ENCODE data around the gene DNTT. TPM values are rescaled to one million over a fixed set of nuclear protein-coding genes. Genes with fewer than 3 reads are reported as not detected.

The DNTT gene
- total and polyA plus RNA-seq, 2 experiments from 2014 or later = not detected

DNA sequence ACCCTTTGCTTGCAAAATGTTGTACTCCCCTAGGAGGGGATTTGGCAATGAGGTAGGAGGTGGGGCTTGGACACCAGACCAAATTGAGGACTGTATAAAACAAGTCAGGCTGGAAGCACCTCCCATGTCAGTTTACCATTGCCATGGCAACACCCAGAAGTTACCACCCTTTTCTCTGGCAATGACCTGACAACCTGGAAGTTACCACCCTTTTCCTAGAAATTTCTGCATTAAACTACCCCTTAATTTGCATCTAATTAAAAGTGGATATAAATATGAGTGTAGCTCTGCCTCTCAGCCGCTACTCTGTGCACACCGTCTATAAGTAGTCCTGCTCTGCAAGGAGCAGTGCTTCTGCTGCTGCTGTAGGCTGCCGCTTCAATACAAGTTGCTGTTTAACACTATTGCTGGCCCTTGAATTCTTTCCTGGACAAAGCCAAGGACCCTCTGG, 25.0 kb upstream of the DNTT start:
- H4K20me1 ChIP-seq (ENCODE audit: insufficient read depth) = no peaks in the 10 kb centered on the region

DNA sequence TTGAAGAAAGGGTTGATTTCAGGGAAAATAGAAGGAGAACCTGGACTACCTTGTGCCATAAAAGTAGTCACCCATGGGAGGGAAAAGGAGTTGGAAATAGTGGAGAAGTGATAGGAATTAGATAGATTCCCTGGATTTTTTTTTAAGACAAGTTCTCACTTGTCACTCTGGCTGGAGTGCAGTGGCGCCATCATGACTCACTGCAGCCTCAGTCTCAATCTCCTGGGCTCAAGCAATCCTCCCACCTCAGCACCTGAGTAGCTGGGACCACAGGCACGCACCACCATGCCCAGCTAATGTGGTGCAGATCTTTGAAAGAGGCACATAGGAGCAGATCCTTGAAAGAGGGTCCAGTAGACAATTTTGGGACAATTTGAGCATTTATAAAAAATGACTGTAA, 23.4 kb upstream of the DNTT start:
- Histone ChIP-seq H3K9me2 (ENCODE audit: insufficient read depth) (no peaks in the 10 kb centered on the region), H3K9ac (no peak overlapping the region), H3K4me1 (ENCODE audit: insufficient read depth) (no peaks in the 10 kb centered on the region), H3K27me3 (replicated peaks; ENCODE audit: insufficient read depth) (no peaks in the 10 kb centered on the region), H2AFZ (no peak overlapping the region), H3K9me3 (ENCODE audit: low read depth) (no peaks in the 10 kb centered on the region), H4K20me1 (ENCODE audit: insufficient read depth) (no peaks in the 10 kb centered on the region), H3K4me3 (no peak overlapping the region), H3K4me2 (ENCODE audit: unreplicated experiment) (no peak overlapping the region), H3F3A (ENCODE audit: insufficient read depth) (no peaks in the 10 kb centered on the region), H3K36me3 (ENCODE audit: low read depth) (no peaks in the 10 kb centered on the region), H3K79me2 (ENCODE audit: insufficient read depth) (no peaks in the 10 kb centered on the region), H3K27ac (no peak overlapping the region)
- WGBS, 2 experiments (ENCODE audit: low coverage in 1 of 2, low lambda C conversion rate in 2 of 2, missing lambda C conversion rate in 2 of 2) = 37% methylated on average over 2 of the region's 2 CpGs
- in situ Hi-C loops (cut with MboI) = loop anchor here (25.0 kb wide), 1 partner anchor 269 kb away; no protein-coding TSS in a partner anchor
- no peak for DNase-seq
- TF ChIP-seq EZH2 (IDR thresholded peaks at IDR 0.05; ENCODE audit: insufficient read depth, poor library complexity, severe bottlenecking) = no peak
- no peak for TF ChIP-seq EZH2phosphoT487 (IDR thresholded peaks at IDR 0.05; ENCODE audit: insufficient read depth, low read depth)

More for the DNA sequence above, 25.0 kb upstream of the DNTT start:
- Histone ChIP-seq H3K79me2 (ENCODE audit: insufficient read depth) (no peaks in the 10 kb centered on the region), H2AFZ (no peak overlapping the region), H3K4me1 (ENCODE audit: insufficient read depth) (no peaks in the 10 kb centered on the region), H3K9me3 (ENCODE audit: low read depth) (no peaks in the 10 kb centered on the region), H3K27ac (no peak overlapping the region), H3K9ac (no peak overlapping the region), H3K36me3 (ENCODE audit: low read depth) (no peaks in the 10 kb centered on the region), H3K27me3 (replicated peaks; ENCODE audit: insufficient read depth) (no peaks in the 10 kb centered on the region), H3K9me2 (ENCODE audit: insufficient read depth) (no peaks in the 10 kb centered on the region), H3K4me2 (ENCODE audit: unreplicated experiment) (no peak overlapping the region), H3F3A (ENCODE audit: insufficient read depth) (no peaks in the 10 kb centered on the region), H3K4me3 (no peak overlapping the region)
- in situ Hi-C loops (cut with MboI) = loop anchor here (25.0 kb wide), 1 partner anchor 267 kb away; no protein-coding TSS in a partner anchor
- DNase-seq = no peak
- WGBS, 2 experiments (ENCODE audit: low coverage in 1 of 2, low lambda C conversion rate in 2 of 2, missing lambda C conversion rate in 2 of 2) = 61% methylated on average over 3 of the region's 3 CpGs
- no peak for TF ChIP-seq EZH2 (IDR thresholded peaks at IDR 0.05; ENCODE audit: insufficient read depth, poor library complexity, severe bottlenecking)
- TF ChIP-seq EZH2phosphoT487 (IDR thresholded peaks at IDR 0.05; ENCODE audit: insufficient read depth, low read depth) = no peak

DNA sequence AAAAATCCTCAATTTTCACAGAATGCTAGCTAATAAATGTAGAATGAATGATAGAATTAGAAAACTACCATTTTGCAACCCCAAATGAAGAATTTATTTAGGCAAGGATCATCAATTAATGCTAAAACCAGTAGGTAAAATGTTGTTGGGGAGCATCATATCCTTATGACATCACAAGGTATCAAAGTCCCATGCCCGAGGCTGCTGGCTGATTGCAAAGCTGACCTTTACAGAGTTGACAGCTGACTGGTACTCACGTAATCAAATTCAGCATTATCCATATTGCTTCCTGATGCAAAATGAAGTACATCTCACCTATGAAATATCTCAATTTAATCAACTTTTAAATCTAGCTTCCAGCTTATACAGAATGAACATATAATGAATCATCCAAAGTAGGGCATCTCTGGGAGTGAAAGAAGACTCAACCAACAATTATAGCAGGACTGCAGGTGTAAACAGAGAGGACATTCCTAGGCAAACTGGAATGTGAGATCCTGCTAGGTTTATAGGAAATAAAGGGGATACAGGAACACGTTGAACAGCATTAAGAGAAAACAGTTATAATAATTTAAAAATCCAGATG, 22.7 kb upstream of the DNTT start:
- Histone ChIP-seq H3K9me3 (ENCODE audit: low read depth) (no peaks in the 10 kb centered on the region), H3K36me3 (ENCODE audit: low read depth) (no peaks in the 10 kb centered on the region), H3K4me2 (ENCODE audit: unreplicated experiment) (no peak overlapping the region), H3K9ac (no peak overlapping the region), H3K4me3 (no peak overlapping the region), H3K27me3 (replicated peaks; ENCODE audit: insufficient read depth) (no peaks in the 10 kb centered on the region), H3K79me2 (ENCODE audit: insufficient read depth) (no peaks in the 10 kb centered on the region), H2AFZ (no peak overlapping the region), H3F3A (ENCODE audit: insufficient read depth) (no peaks in the 10 kb centered on the region), H3K9me2 (ENCODE audit: insufficient read depth) (no peaks in the 10 kb centered on the region), H4K20me1 (ENCODE audit: insufficient read depth) (no peaks in the 10 kb centered on the region), H3K27ac (no peak overlapping the region), H3K4me1 (ENCODE audit: insufficient read depth) (no peaks in the 10 kb centered on the region)
- DNase-seq = no peak
- TF ChIP-seq EZH2 (IDR thresholded peaks at IDR 0.05; ENCODE audit: insufficient read depth, poor library complexity, severe bottlenecking) (no peak), EZH2phosphoT487 (IDR thresholded peaks at IDR 0.05; ENCODE audit: insufficient read depth, low read depth) (no peak)
- 26 to 45% methylated on average over 3 of the region's 3 CpGs for WGBS, 2 experiments (ENCODE audit: low coverage in 1 of 2, low lambda C conversion rate in 2 of 2, missing lambda C conversion rate in 2 of 2)
- in situ Hi-C loops (cut with MboI) = loop anchor here (25.0 kb wide), 1 partner anchor 269 kb away; no protein-coding TSS in a partner anchor

DNA sequence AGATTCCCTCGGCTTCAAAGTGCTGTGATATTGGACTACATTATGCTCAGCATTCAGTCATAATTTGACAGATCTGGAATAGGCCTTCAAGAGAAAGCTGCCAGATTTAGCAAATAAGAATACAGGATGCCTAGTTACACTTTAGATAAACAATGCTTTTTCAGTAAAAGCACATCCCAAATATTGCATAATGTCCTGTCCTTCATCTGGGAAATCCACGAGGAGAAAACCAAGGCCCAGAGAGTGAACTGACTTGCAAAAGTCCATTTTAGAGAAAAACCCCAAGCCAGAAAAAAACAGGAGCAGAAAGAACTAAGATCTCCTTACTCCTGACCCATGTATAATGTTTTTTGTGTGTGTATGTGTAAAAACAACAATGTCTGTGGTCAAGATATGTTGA, 20.9 kb upstream of the DNTT start:
- in situ Hi-C loops (cut with MboI) = loop anchor here (25.0 kb wide), 1 partner anchor 271 kb away; no protein-coding TSS in a partner anchor
- 9% methylated on average over 2 of the region's 2 CpGs for WGBS, 2 experiments (ENCODE audit: low coverage in 1 of 2, low lambda C conversion rate in 2 of 2, missing lambda C conversion rate in 2 of 2)
- no peak overlapping the region for H2AFZ ChIP-seq
- H3K9me2 ChIP-seq (ENCODE audit: insufficient read depth) = no peaks in the 10 kb centered on the region
- no peaks in the 10 kb centered on the region for H4K20me1 ChIP-seq (ENCODE audit: insufficient read depth)
- no peaks in the 10 kb centered on the region for H3K36me3 ChIP-seq (ENCODE audit: low read depth)
- no peak overlapping the region for H3K4me2 ChIP-seq (ENCODE audit: unreplicated experiment)
- no peaks in the 10 kb centered on the region for H3K9me3 ChIP-seq (ENCODE audit: low read depth)
- TF ChIP-seq EZH2phosphoT487 (IDR thresholded peaks at IDR 0.05; ENCODE audit: insufficient read depth, low read depth) (no peak), EZH2 (IDR thresholded peaks at IDR 0.05; ENCODE audit: insufficient read depth, poor library complexity, severe bottlenecking) (no peak)
- H3F3A ChIP-seq (ENCODE audit: insufficient read depth) = no peaks in the 10 kb centered on the region
- no peaks in the 10 kb centered on the region for H3K4me1 ChIP-seq (ENCODE audit: insufficient read depth)
- DNase-seq = no peak
- H3K4me3 ChIP-seq = no peak overlapping the region
- no peaks in the 10 kb centered on the region for H3K79me2 ChIP-seq (ENCODE audit: insufficient read depth)
- no peak overlapping the region for H3K27ac ChIP-seq
- no peak overlapping the region for H3K9ac ChIP-seq
- H3K27me3 ChIP-seq (replicated peaks; ENCODE audit: insufficient read depth) = no peaks in the 10 kb centered on the region; the same call in 1 of the 2 replicates

Measured in GM23248 (cell line).